ENCODE results near the gene USP17L5.
"Not testable (repeated sequence)": the region's sequence is repeated elsewhere in the genome, so short reads cannot be mapped to it uniquely, and the experiment has no call there.

USP17L5 gene

GRCh38 chr4:9339103-9339502 lies at the start of gene USP17L5:
USP17L5 (plus strand) TSS chr4:9339403; CDS start chr4:9339403, 0 bp downstream.
- not testable (repeated sequence) for H2AFZ ChIP-seq (ENCODE audit: low read depth, low read length); H3K4me1 ChIP-seq (ENCODE audit: insufficient read depth, low read length); H3K9me3 ChIP-seq (ENCODE audit: low read length); H3K36me3 ChIP-seq (ENCODE audit: insufficient read depth, low read length); H3K27me3 ChIP-seq (ENCODE audit: insufficient read depth, low read length); H3K4me3 ChIP-seq (ENCODE audit: low read length)

- not testable (repeated sequence) for H3K36me3 ChIP-seq (ENCODE audit: insufficient read depth, low read length); H3K4me1 ChIP-seq (ENCODE audit: insufficient read depth, low read length); H2AFZ ChIP-seq (ENCODE audit: low read depth, low read length); H3K9me3 ChIP-seq (ENCODE audit: low read length); H3K27me3 ChIP-seq (ENCODE audit: insufficient read depth, low read length); H3K4me3 ChIP-seq (ENCODE audit: low read length)
Observed at GRCh38 chr4:9324191-9324590, 15.0 kb upstream of the USP17L5 start.

GRCh38 chr4:9324865-9325264 lies 14.3 kb upstream of the USP17L5 start, which contains the start of gene USP17L24:
USP17L24 (plus strand) TSS chr4:9325165; CDS start chr4:9325165, 0 bp downstream.
- not testable (repeated sequence) for H3K36me3 ChIP-seq (ENCODE audit: insufficient read depth, low read length); H2AFZ ChIP-seq (ENCODE audit: low read depth, low read length); H3K9me3 ChIP-seq (ENCODE audit: low read length); H3K4me3 ChIP-seq (ENCODE audit: low read length); H3K4me1 ChIP-seq (ENCODE audit: insufficient read depth, low read length); H3K27me3 ChIP-seq (ENCODE audit: insufficient read depth, low read length)

GRCh38 chr4:9329611-9330010 lies 9.6 kb upstream of the USP17L5 start, which contains the start of gene USP17L25:
USP17L25 (plus strand) TSS chr4:9329911; CDS start chr4:9329911, 0 bp downstream.
- not testable (repeated sequence) for H3K4me3 ChIP-seq (ENCODE audit: low read length); H3K4me1 ChIP-seq (ENCODE audit: insufficient read depth, low read length); H3K36me3 ChIP-seq (ENCODE audit: insufficient read depth, low read length); H3K9me3 ChIP-seq (ENCODE audit: low read length); H2AFZ ChIP-seq (ENCODE audit: low read depth, low read length); H3K27me3 ChIP-seq (ENCODE audit: insufficient read depth, low read length)

- H2AFZ ChIP-seq (ENCODE audit: low read depth, low read length); H3K27me3 ChIP-seq (ENCODE audit: insufficient read depth, low read length); H3K4me3 ChIP-seq (ENCODE audit: low read length); H3K36me3 ChIP-seq (ENCODE audit: insufficient read depth, low read length); H3K9me3 ChIP-seq (ENCODE audit: low read length); H3K4me1 ChIP-seq (ENCODE audit: insufficient read depth, low read length): not testable (repeated sequence)
Observed at GRCh38 chr4:9334358-9334757, 4.8 kb upstream of the USP17L5 start, which contains the start of gene USP17L26. USP17L26 (plus strand) TSS chr4:9334658; CDS start chr4:9334658, 0 bp downstream.

- not testable (repeated sequence) for H3K36me3 ChIP-seq (ENCODE audit: insufficient read depth, low read length); H3K9me3 ChIP-seq (ENCODE audit: low read length); H3K4me3 ChIP-seq (ENCODE audit: low read length); H3K27me3 ChIP-seq (ENCODE audit: insufficient read depth, low read length); H2AFZ ChIP-seq (ENCODE audit: low read depth, low read length); H3K4me1 ChIP-seq (ENCODE audit: insufficient read depth, low read length)
Observed at GRCh38 chr4:9343848-9344247, 4.6 kb downstream of the USP17L5 start, which contains the start of gene USP17L27. USP17L27 (plus strand) TSS chr4:9344148; CDS start chr4:9344148, 0 bp downstream.

- H3K36me3 ChIP-seq (ENCODE audit: insufficient read depth, low read length); H3K27me3 ChIP-seq (ENCODE audit: insufficient read depth, low read length); H2AFZ ChIP-seq (ENCODE audit: low read depth, low read length); H3K4me3 ChIP-seq (ENCODE audit: low read length); H3K9me3 ChIP-seq (ENCODE audit: low read length); H3K4me1 ChIP-seq (ENCODE audit: insufficient read depth, low read length): not testable (repeated sequence)
Observed at GRCh38 chr4:9348593-9348992, 9.4 kb downstream of the USP17L5 start, which contains the start of gene USP17L28. USP17L28 (plus strand) TSS chr4:9348893; CDS start chr4:9348893, 0 bp downstream.

GRCh38 chr4:9350866-9351265 lies 11.7 kb downstream of the USP17L5 start:
- not testable (repeated sequence) for H3K27me3 ChIP-seq (ENCODE audit: insufficient read depth, low read length); H3K36me3 ChIP-seq (ENCODE audit: insufficient read depth, low read length); H2AFZ ChIP-seq (ENCODE audit: low read depth, low read length); H3K4me3 ChIP-seq (ENCODE audit: low read length); H3K9me3 ChIP-seq (ENCODE audit: low read length); H3K4me1 ChIP-seq (ENCODE audit: insufficient read depth, low read length)

- H3K27me3 ChIP-seq (ENCODE audit: insufficient read depth, low read length); H2AFZ ChIP-seq (ENCODE audit: low read depth, low read length); H3K4me1 ChIP-seq (ENCODE audit: insufficient read depth, low read length); H3K9me3 ChIP-seq (ENCODE audit: low read length); H3K36me3 ChIP-seq (ENCODE audit: insufficient read depth, low read length); H3K4me3 ChIP-seq (ENCODE audit: low read length): not testable (repeated sequence)
Observed at GRCh38 chr4:9353338-9353737, 14.1 kb downstream of the USP17L5 start, which contains the start of gene USP17L29. USP17L29 (plus strand) TSS chr4:9353638; CDS start chr4:9353638, 0 bp downstream.

- not testable (repeated sequence) for H3K36me3 ChIP-seq (ENCODE audit: insufficient read depth, low read length); H3K9me3 ChIP-seq (ENCODE audit: low read length); H2AFZ ChIP-seq (ENCODE audit: low read depth, low read length); H3K4me3 ChIP-seq (ENCODE audit: low read length); H3K4me1 ChIP-seq (ENCODE audit: insufficient read depth, low read length); H3K27me3 ChIP-seq (ENCODE audit: insufficient read depth, low read length)
Observed at GRCh38 chr4:9362829-9363228, 23.6 kb downstream of the USP17L5 start, which contains the start of gene USP17L30. USP17L30 (plus strand) TSS chr4:9363129; CDS start chr4:9363129, 0 bp downstream.

- H3K4me1 ChIP-seq (ENCODE audit: insufficient read depth, low read length); H3K27me3 ChIP-seq (ENCODE audit: insufficient read depth, low read length); H3K36me3 ChIP-seq (ENCODE audit: insufficient read depth, low read length); H3K4me3 ChIP-seq (ENCODE audit: low read length); H3K9me3 ChIP-seq (ENCODE audit: low read length); H2AFZ ChIP-seq (ENCODE audit: low read depth, low read length): not testable (repeated sequence)
Observed at GRCh38 chr4:9379881-9380280, 40.7 kb downstream of the USP17L5 start.

- H3K36me3 ChIP-seq (ENCODE audit: insufficient read depth, low read length); H3K27me3 ChIP-seq (ENCODE audit: insufficient read depth, low read length); H3K4me1 ChIP-seq (ENCODE audit: insufficient read depth, low read length); H3K9me3 ChIP-seq (ENCODE audit: low read length); H3K4me3 ChIP-seq (ENCODE audit: low read length): not testable (repeated sequence)
- peak overlapping the region; percentile 61 for H2AFZ ChIP-seq (ENCODE audit: low read depth, low read length)
Observed at GRCh38 chr4:9381012-9381534, 41.9 kb downstream of the USP17L5 start.

GRCh38 chr4:9384126-9384525 lies 44.9 kb downstream of the USP17L5 start:
- H3K4me1 ChIP-seq (ENCODE audit: insufficient read depth, low read length), result no peaks in the 10 kb centered on the region
- H3K27me3 ChIP-seq (ENCODE audit: insufficient read depth, low read length), result no peaks in the 10 kb centered on the region
- H3K4me3 ChIP-seq (ENCODE audit: low read length), result no peak overlapping the region
- H3K9me3 ChIP-seq (ENCODE audit: low read length), result no peaks in the 10 kb centered on the region
- H2AFZ ChIP-seq (ENCODE audit: low read depth, low read length), result no peak overlapping the region
- no peaks in the 10 kb centered on the region for H3K36me3 ChIP-seq (ENCODE audit: insufficient read depth, low read length)

- not testable (repeated sequence) for H3K27me3 ChIP-seq (ENCODE audit: insufficient read depth, low read length); H2AFZ ChIP-seq (ENCODE audit: low read depth, low read length); H3K9me3 ChIP-seq (ENCODE audit: low read length); H3K36me3 ChIP-seq (ENCODE audit: insufficient read depth, low read length); H3K4me1 ChIP-seq (ENCODE audit: insufficient read depth, low read length); H3K4me3 ChIP-seq (ENCODE audit: low read length)
Observed at GRCh38 chr4:9389001-9389400, 49.8 kb downstream of the USP17L5 start.

Measured in neuron (in vitro differentiated cells).